GM23248 (cell line): Measurements from ENCODE around the gene DNAJB12.

ENCODE experiments used
- EZH2 ChIP-seq: fragments of 200-600 bp; sonication (generic); IDR thresholded peaks from 2 replicates; pipeline ENCODE4 v1.6.1; 2018; ENCODE audit warnings: antibody characterized with exemption, mild to moderate bottlenecking; ENCODE audit not compliant: insufficient read depth, poor library complexity, severe bottlenecking
- EZH2phosphoT487 ChIP-seq: fragments of 200-600 bp; sonication (generic); IDR thresholded peaks from 2 replicates; pipeline ENCODE4 v1.6.1; 2018; ENCODE audit warnings: antibody characterized with exemption, moderate library complexity, mild to moderate bottlenecking, low read depth; ENCODE audit not compliant: insufficient read depth

- no peak for TF ChIP-seq EZH2
- no peak for TF ChIP-seq EZH2phosphoT487
Measured at GRCh38 chr10:72295330-72295910, 59.3 kb downstream of the DNAJB12 start.
